ENCODE data around the gene CNOT9.

- TF ChIP-seq POLR2A (IDR thresholded peaks at IDR 0.05; ENCODE audit: borderline replicate concordance, extremely low read depth, insufficient read depth, insufficient read length) (no peak), YY1 (IDR thresholded peaks at IDR 0.05; ENCODE audit: extremely low read depth, insufficient replicate concordance, low read depth, low read length) (no peak), CTCF (IDR thresholded peaks at IDR 0.05 in 2 of 3, conservative IDR thresholded peaks at IDR 0.05 in 1 of 3; ENCODE audit: borderline replicate concordance in 1 of 3, insufficient read depth in 1 of 3, low read depth in 2 of 3, low read length in 2 of 3) (no peak), POLR2AphosphoS5 (IDR thresholded peaks at IDR 0.05; ENCODE audit: low read depth, low read length) (no peak), CBX3 (IDR thresholded peaks at IDR 0.05; ENCODE audit: low read depth) (no peak), CEBPB (IDR thresholded peaks at IDR 0.05; ENCODE audit: low read depth) (no peak), EZH2 (IDR thresholded peaks at IDR 0.05) (no peak), EZH2phosphoT487 (IDR thresholded peaks at IDR 0.05; ENCODE audit: borderline replicate concordance) (no peak)
- TF ChIP-seq, protein P1, sequence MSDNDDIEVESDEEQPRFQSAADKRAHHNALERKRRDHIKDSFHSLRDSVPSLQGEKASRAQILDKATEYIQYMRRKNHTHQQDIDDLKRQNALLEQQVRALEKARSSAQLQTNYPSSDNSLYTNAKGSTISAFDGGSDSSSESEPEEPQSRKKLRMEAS (IDR thresholded peaks at IDR 0.05) = no peak
Measured at GRCh38 chr2:218557941-218558340, 10.7 kb upstream of the CNOT9 start.
